Measurements from ENCODE around the gene POU6F2.
"Not testable (repeated sequence)": the region's sequence is repeated elsewhere in the genome, so short reads cannot be mapped to it uniquely, and the experiment has no call there.

The POU6F2 gene

DNA sequence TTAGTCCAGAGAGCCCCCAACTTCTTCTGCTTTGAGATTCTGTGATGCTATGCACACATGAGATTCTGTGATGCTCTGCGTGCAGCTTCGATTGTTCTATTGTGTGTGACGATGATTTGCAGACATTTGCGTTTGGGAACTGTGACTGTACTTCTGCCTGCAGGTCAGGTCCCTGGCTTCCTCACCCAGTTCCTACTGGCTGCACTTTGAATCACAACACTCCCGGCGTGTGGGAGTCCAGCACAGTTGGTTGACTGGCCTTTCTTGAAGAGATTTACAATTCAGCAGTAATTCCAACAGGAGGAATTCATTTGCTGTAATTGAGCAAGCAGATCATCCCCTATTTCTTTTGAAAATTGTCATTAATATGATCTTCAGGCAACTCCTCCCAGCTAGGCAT lies 336.3 kb downstream of the POU6F2 start:
- DNase-seq: no peak

DNA sequence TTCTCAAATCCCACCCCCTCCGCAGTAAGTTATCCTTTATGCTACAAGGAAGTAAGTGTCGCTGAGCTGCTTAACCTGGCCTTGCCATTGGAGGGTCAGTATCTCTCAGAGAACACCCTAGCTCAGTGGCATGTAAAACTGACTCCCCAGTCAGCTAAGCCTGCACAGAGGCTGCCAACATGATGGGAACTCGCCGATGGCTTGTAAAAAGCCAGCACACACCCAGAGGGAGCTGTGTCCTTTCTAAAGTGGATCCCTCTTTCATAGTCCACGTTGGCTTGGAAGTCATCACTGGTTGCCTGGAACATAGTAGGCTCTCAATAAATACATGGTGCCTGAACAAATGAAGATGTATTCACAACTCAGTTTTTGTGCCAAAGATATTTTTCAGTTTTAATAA lies 339.4 kb downstream of the POU6F2 start:
- no peak for DNase-seq

DNA sequence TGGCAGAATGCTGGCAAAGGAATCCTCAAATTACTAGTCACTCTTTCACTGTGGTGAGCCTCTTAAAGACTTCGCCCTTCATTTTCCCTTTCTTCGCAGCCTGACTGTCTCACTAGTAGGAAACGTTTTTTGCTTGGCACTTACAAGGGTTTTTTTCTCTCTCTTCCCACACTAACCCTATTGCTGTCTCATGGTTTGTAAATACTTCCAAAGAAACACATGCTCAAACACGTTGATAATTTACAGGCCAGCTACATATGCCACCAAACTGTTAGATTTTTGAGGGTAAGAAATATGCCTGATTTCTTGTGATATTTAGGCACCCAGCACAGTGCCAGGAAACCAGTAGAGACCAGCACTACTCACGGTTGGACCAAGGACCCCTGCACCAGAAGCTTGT lies 340.2 kb downstream of the POU6F2 start:
- no peak for DNase-seq

DNA sequence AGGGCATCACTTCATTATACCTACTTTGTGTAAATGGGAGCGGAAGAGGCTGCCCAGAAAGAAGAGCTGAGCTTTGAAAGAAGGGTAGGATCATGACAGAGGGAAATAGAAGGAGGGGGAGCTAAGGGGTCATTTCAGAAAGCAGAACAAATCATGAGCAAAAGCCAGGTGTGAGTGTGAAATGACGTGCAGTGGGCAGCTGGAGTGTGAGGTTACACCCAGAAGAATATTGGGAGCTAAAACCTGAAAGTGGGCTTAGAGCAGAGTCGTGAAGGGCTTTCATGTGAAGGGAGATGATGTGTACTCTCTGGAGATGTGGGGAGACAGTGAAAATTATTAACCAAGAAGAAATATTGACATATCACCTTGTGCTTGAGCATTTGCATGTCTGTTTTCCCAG lies 343.5 kb downstream of the POU6F2 start:
- DNase-seq: no peak

DNA sequence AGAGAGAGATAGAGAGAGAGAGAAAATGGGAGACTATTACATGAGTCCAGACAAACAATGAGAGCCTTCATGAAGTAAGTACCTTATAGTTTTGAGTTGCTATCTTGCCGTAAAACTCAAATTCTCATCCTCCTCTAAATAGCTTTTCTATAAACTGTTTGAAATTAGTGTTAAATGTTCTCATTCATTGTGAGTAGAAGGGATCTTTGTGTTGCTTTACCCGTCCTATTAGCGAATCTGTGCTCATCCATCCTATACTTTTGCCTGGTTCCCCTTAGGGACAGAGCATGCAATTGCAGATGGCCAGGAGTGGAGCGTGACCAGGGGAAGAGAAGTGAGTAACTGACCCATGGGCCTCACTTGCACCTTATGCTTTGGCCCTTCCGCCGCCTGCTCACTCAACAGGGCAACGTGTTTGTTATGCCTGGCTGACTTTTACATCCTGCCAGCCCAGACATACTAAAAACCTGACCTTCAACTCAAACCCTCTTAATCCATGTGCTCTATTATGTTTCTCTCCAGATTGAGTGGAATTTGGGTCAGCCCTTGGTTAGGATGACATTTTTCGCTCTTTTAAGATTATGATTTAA lies 344.3 kb downstream of the POU6F2 start:
- DNase-seq: peak; percentile 45

DNA sequence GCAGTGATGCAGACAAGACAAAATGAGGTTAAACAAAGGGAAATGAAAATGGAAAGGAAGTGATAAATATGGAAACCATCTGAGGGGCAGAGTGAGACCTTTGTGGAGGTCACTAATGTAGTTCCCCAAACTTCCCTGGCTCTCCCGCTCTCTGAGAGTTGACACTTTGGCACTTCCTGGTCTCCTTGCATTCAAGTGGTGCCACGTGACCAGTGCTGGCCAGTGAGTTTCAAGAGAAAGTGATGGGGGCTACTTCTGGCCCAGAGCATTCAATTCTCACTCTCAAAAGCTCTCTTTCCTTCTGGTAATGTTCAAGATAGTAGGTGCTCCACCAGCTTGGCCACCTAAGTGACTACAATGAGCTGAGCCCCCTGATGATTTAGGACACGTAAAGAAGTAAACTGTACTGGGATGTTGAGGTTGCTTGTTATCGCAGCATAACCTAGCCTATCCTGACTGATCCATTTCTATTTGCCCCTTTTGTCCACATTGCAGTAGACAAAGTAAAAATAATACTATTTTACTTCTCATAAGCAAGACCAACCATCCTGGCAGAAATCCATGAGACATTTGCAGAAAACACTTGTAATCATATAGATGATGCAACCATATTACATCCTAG lies 346.5 kb downstream of the POU6F2 start:
- DNase-seq: no peak

DNA sequence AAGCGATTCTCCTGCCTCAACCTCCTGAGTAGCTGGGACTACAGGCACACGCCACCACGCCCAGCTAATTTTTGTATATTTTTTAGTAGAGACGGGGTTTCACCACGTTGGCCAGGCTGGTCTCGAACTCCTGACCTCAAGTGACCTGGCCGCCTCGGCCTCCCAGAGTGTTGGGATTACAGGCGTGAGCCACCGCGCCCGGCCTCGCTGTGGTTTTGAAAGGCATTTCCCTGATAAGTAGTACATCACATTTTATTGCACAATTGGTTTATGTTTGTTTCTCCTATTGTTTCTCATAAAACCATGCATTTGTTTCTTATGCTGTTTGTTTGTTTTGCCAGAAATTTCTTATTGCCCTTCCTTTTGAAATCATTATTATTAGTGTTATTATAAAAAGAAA lies 353.9 kb downstream of the POU6F2 start:
- DNase-seq: not testable (repeated sequence)

DNA sequence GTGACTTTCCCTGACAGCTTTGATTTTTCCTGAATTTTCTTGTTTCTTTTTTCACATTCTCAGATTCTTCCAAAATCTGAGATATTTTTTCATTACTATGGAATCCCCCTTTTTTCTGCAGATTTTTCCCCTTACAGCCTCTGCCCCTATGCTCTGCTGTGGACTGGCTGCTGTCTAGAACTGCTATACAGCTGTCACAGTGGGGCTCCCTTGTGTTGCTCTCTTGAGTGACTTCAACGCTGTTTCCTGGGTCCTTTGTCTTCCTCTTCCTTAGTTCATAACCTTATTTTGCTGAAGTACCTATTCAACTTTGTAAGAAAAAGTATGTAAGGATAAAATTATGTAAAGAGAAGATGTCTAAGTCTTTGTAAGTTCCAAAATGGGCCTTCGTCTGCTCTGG lies 354.4 kb downstream of the POU6F2 start:
- DNase-seq: peak; percentile 20

DNA sequence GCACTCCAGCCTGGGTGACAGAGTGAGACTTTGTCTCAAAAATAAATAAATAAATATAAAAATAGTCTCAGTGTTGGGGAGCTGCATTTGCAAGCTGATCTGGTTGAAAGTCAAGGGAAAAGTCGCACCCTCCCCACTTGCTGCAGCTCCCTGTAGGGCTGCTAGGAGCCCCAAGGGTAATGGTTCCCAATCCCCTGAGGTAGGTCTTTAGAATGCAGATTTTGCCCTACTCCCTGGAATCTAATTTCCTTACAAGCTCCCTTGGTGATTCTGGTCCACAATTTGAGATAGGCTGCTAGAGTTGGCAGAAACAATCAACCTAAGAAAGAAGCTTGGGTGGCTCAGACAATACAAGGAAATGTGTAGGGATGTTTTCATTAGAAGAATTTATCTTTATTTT lies 356.0 kb downstream of the POU6F2 start:
- no peak for DNase-seq

DNA sequence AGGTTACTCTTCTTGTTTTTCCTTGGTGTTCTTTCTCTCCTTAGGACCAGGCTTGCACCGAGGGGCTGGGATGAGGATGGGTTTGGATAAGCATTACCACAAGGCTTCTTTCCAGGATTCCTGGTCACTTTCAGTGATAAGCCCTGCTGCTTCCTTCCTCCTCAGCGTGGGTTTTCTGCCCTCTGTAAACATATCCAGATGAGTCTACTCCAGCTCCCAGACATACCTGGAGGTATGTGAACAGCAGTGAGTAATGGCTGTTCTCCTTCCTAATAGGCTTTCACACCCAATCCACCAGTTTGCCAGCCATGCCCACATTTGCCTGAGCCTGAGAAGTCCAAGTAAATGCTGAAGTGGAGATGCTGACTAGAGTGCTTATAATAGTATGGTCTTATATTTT lies 358.7 kb downstream of the POU6F2 start:
- no peak for DNase-seq

DNA sequence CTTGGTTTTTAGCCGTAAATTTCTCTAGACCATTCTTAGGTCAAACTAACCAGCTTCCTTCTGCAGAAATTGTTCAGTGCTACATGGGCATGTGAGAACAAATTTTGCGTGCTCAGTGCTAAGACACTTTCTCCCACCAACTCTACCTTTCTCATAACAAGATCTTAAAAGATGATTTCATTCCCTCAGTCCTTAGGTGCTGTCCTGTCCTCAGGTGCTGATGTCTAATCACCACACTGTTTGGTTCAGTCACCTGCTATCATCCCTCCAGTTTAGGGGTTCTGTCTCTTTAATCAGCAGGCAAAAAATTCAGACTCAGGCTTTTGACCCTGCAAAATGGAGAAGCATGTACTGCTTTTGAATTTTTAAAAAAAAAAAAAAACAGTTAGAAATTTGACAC lies 361.0 kb downstream of the POU6F2 start:
- no peak for DNase-seq

DNA sequence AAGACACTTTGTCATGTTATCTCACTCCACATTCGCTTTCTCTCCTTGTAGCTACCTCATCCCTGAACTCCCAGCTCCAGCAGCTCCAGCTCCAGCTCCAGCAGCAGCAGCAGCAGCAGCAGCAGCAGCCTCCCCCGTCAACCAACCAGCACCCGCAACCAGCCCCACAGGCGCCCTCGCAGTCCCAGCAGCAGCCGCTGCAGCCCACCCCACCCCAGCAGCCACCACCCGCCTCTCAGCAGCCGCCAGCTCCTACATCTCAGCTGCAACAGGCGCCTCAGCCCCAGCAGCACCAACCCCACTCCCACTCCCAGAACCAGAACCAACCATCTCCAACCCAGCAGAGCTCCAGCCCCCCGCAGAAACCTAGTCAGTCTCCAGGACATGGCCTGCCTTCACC lies 361.9 kb downstream of the POU6F2 start:
- no peak for DNase-seq

DNA sequence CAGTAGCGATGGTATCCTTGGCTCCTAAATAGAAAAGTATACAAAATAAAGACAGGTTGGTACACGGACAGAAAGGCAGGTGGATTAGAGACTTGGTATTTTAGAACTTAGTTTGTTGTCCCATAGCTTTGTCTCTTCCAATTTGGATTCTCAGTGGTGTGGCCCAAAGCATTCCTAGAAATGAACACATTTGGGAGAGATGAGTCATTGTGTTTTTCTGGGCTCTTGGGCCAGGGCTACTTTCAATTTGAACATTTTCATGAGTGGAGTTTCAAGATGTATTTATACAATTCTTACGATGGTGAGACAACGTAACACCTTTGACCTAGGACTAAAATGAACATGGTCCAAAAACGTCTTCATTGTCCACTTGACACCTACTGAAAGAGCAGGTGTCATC lies 363.4 kb downstream of the POU6F2 start:
- DNase-seq: no peak

DNA sequence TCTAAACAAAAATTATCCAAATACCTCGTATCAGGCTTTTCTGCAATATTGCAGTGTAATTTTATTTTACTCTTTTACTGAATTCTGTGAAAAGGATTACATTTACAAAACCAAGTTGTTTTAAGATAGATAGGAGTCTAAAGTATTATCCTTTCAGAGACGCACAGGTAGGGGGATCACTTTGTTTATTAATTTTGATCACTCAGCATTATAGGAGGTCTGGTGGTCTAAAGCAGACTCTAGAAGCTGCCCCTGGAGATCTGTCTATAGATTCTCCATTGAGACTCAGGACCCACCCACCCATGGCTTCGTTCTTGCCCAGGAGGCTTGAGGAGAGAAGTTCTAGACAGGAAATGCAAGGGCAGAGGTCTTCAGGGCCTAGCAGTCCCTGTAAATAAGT lies 365.1 kb downstream of the POU6F2 start:
- DNase-seq: no peak

DNA sequence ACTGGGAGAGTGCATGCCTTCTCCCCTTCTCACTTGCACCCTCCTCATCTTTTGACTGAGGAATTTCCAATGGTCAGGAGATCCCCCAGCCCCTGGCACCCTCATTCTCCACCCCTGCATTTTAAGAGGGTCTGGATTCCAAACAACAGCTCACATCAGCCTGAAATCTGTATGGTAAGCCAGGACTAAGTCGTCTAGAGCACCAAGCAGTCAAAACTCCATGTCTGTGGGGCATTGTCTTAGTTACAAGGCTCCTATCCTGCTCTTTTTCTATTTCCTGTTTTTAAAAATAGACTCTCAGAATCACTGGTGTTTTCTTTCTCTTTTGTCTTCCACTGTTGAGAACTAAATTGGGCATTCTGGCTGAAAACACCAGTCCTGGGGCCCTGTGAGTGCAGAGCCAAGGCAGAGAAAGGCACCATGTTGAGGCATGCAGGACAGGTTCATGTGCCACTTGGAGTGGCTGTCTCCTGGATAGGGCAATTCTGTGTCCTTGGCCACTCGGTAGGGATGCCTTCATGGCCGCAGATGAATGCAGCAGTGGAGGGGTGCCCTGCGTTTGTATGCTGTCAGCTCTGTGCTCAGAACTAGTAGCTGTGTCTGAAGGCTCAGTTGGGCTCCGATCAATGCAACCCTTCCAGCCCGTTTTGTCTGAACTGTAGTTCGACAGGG lies 371.9 kb downstream of the POU6F2 start:
- DNase-seq: no peak

DNA sequence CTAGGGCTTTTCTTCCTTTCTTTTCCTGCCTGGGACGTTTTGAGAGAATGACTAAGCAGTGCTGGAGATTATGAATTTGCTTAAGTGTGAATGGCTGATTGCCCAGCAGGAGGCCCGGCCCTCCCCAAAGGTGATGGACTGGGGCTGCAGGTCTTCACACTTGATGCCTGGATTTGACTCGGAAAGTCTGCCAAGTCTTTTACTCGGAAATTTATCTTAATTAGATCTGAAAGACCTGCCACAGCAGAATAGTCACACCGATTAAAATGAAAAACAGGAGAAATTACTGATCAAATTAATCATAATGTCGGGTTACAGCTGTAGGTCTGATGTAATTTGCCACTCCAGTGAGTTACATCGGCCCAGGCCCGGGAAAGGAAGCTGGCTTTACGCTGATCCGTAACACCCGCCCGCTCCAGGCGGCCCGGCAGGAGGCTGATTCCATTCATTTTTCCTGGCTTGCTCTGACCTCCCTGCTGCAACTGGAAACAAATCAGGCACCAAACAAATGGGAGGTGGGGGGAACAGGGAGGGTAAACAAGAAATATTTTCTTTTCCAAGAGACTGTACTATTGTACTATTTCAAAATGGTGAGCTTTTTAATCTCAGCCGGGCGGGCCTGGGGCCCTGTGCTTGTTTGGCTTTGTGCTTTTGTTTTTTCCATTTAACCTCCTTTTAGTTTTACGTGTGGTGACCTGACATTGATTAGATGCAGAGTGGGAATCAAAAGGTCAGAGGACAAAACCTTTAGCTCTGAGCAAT lies 376.1 kb downstream of the POU6F2 start:
- DNase-seq: peak; percentile 78

DNA sequence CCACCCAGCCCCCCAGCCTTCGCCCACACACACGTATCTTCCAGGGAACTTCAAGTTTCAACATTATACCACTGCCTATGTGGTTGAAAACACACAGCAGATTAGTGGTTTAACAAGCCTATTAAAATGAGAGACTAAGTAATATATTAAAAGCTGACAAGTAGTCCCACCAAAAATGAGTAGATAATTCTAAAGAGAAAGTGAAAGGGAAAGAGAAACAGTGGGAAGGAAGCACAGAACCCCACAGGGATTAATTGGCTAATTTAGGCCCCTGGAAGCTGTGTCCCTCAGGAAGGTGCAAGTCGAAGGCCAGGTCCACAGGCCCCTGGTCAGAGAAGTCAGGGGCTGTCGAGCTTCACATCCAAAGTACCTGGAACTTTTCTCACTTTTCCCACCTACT lies 378.0 kb downstream of the POU6F2 start:
- no peak for DNase-seq

DNA sequence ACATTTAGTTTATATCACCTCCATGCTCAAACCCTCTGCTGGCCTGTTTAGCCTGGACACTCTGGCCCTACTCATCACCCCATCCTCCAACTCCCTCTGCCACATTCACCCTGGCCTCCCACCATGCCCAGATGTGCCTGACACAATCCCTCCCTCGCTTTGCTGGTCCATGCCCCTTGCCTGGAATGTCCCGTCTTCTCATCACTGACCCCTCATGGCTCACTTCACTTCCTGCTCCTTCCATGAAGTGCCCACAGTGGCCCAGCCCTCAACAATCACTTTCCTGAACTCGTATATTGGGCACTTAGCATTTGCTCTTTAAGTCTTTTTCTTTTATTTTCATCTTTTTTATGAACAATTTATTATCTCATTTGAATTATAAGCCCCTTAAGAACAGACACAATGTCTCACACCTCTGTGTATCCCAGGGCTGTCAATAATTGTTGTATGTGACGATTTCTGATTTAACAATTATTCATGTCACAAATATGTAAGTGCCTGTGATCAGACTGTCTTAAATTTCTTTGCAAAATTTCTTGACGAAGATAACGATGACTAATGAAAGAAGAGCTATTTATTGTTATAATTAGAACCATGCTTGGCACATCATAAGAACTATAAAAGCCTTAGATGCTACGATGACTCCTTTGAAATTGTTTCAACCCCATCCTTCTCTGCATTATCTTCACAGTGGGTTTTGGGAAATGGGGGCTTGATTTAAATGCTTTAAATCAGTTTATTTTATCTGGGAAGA lies 378.6 kb downstream of the POU6F2 start:
- DNase-seq: no peak

DNA sequence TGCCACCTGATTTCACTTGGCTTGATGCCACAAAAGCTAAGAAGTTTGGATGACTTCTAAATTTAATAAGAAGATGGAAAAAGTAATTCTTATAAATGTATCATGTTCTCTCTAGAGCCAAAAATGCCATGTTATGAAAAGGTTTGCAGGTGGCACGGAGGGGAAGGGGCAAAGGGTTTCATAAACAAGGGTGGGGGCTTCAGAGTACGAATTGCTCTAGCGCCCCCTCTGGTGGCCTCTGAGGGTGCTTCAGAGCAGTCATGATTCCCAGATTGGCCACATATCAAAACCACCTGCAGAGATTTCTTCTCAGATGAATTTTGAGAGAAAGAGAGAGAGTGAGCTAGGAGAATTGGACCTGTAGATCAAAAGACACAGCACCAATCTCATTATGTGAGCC lies 379.9 kb downstream of the POU6F2 start:
- DNase-seq: no peak

DNA sequence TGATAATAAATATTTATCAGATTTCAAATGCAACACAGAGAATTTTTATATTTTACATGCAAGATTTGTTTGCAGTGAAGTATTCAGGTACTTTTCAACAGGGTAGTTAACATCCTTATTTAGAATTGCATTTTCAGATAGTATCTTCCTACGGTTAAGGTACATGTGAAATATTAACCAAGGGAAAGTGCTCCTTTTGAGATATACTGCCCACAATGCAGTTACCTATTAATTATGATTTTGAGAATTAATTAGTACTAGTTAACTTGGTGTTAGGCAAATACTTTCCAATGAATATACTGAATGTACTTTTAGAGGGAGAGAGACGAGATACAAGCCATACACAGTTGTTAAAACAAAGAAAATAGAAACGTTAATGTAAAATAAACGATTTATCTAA lies 382.3 kb downstream of the POU6F2 start:
- DNase-seq: no peak

DNA sequence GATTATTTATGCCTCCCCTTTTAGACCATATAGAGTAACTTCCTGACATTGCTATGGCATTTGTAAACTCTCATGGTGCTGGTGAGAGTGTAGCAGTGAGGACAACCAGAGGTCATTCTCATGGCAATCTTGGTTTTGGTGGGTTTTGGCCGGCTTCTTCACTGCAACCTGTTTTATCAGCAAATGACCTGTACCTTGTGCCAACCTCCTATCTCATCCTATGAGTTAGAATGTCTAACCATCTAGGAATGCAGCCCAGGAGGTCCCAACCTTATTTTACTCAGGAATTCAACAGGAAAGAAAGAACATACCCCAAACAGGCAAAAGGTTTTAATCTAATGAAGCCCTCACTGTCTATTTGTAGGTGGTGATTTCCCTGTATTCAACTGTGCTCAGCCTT lies 383.1 kb downstream of the POU6F2 start:
- no peak for DNase-seq

DNA sequence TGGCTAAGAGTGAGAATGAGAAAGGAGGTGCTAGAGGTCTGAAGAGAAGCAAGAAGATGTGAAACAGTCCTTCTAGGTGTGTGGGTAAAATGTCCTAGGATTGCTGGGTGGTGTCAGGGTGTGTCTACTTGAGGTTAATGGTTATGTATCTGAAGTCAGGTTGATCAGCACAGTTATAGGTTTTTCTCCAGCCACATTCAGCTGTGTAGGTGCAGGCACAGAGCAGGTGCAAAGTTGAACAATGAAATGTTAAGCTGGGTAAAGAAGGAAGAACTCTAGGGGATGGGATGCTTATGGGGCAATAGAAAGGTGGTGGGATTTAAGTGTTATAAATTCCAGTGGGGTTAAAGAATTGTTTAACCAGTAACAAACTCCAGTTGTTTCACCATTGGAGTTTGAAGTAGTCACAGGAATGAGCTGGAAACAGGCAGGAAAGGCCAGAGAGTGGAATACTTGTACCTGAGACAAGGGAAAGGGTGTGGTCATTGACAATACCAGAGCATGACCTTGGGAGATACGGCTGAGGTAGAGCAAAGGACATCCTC lies 388.1 kb downstream of the POU6F2 start:
- DNase-seq: no peak

DNA sequence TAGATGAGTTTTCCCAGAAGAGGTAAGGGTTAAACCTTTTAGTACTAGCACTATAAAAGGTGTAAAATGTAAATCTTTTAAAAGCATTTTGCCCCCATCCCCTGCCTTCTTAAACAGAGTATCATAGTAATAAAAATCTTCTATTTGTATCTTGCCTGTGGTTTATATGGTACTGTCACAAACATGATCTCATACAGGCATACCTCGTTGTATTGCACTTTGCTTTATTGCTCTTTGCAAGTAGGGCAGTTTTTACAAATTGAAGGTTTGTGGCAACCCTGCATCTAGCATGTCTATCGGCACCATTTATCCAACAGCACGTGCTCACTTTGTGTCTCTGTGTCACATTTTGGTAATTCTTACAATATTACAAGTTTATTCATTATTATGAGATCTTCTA lies 389.7 kb downstream of the POU6F2 start:
- no peak for DNase-seq
